ENCODE measurements around the gene PODXL2.
"Not testable (repeated sequence)": the region's sequence is repeated elsewhere in the genome, so short reads cannot be mapped to it uniquely, and the experiment has no call there.

The PODXL2 gene

GRCh38 chr3:127680798-127681221, 51.8 kb downstream of the PODXL2 start:
- no peak for TF ChIP-seq CTCF (IDR thresholded peaks at IDR 0.05; ENCODE audit: low read depth, low read length)
- H3K4me3 ChIP-seq (ENCODE audit: low read depth, low read length) = no peak overlapping the region

- H3K4me3 ChIP-seq (ENCODE audit: low read depth, low read length) = not testable (repeated sequence)
Measured at GRCh38 chr3:127682175-127682554, 53.2 kb downstream of the PODXL2 start.

GRCh38 chr3:127682561-127682960, 53.6 kb downstream of the PODXL2 start:
- H3K4me3 ChIP-seq (ENCODE audit: low read depth, low read length) = no peak overlapping the region
- TF ChIP-seq CTCF (IDR thresholded peaks at IDR 0.05; ENCODE audit: low read depth, low read length) = no peak

- no peak overlapping the region for H3K4me3 ChIP-seq (ENCODE audit: low read depth, low read length)
- TF ChIP-seq CTCF (IDR thresholded peaks at IDR 0.05; ENCODE audit: low read depth, low read length) = no peak
Measured at GRCh38 chr3:127684871-127685707, 56.1 kb downstream of the PODXL2 start.

GRCh38 chr3:127685708-127686511, 56.9 kb downstream of the PODXL2 start:
- TF ChIP-seq CTCF (IDR thresholded peaks at IDR 0.05; ENCODE audit: low read depth, low read length) = no peak
- H3K4me3 ChIP-seq (ENCODE audit: low read depth, low read length) = no peak overlapping the region

- no peak overlapping the region for H3K4me3 ChIP-seq (ENCODE audit: low read depth, low read length)
- no peak for TF ChIP-seq CTCF (IDR thresholded peaks at IDR 0.05; ENCODE audit: low read depth, low read length)
Measured at GRCh38 chr3:127686512-127686894, 57.5 kb downstream of the PODXL2 start.

- no peak for TF ChIP-seq CTCF (IDR thresholded peaks at IDR 0.05; ENCODE audit: low read depth, low read length)
- H3K4me3 ChIP-seq (ENCODE audit: low read depth, low read length) = no peak overlapping the region
Measured at GRCh38 chr3:127687228-127687737, 58.3 kb downstream of the PODXL2 start.
